LNCAP (cell line): Measurements from ENCODE around the gene MRPL23.

Source experiments
- CTCF ChIP-seq: fragments of 450-650 bp; IDR thresholded peaks from 2 replicates; pipeline ENCODE4 v1.5.1; 2017; ENCODE audit warnings: mild to moderate bottlenecking

The MRPL23 gene

DNA sequence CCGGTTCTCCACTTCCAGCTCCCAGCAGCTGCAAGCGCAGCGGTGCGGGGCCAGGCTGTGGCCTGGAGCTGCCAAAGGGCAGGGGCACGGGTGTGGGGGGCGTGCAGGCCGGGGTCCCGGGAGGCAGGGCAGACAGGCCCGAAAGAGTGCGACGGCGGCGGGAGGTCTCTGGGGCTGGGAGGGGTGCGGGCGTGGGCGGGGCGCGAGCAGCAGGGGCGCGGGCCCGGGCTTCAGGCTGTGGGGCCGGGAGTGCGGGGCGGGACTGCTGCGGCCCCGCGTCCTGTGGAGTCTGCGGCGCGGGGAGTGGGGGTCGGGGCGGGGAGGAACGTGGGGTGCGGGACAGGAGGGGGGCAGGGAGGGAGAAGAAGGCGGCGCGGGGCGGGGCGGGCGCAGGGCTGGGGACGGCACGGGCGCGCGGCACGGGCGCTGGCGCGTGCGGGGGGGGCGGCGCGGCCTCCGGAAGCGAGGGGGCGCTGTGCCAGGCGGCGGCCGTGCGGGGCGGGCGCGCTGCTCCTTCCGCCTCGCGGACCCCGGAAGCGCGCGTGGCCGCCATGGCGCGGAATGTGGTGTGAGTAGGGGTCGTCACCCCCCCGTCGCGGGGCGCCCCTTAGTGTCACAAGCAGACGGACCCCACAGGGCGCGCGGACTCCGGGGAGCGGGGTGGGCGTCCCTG is at the start of gene MRPL23:
MRPL23 (plus strand) TSS at position 521 of the 673 bp plus-strand sequence; CDS start at position 552, 31 bp downstream.
- no peak for TF ChIP-seq CTCF

DNA sequence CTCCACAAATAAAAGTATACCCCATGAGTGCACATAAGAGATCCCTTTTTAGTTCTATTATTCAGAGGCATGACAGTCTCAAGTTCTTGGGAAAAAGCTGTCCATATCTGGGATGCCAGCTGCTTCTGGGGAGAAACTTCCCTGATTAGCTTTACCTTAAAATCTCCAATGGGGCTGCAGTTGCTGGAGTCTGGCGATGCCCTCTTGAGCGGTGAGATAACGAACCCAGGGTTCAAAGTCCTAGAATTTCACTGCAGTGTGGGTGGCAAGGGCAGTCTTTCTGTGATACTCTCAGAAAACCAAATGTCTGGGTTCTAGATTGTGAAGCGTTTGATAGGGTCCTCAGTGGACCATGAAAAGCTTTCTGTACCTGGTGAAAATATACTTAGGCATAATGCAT is 48.0 kb upstream of the MRPL23 start:
- no peak for TF ChIP-seq CTCF

- TF ChIP-seq CTCF, result no peak
Observed at GRCh38 chr11:1899686-1900085, 47.4 kb upstream of the MRPL23 start.

DNA sequence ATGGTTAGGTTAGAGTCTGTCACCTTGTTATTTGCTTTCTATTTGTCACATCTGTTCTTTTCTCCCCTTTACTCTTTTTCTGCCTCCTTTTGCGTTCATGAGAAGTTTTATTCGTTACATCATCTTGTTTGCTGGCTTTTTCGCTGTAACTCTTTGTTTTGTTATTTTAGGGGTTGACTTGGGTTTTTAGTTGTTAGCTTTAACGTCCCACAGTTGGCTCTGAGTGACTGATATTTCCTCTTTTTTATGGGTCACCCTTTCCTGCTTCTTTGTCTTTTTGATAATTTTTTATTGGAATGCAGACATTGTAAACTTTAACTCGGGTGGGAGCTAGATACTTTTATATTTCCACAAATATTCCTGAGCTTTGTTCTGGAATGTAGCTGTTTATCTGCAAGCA is 41.0 kb upstream of the MRPL23 start:
- TF ChIP-seq CTCF, result no peak

DNA sequence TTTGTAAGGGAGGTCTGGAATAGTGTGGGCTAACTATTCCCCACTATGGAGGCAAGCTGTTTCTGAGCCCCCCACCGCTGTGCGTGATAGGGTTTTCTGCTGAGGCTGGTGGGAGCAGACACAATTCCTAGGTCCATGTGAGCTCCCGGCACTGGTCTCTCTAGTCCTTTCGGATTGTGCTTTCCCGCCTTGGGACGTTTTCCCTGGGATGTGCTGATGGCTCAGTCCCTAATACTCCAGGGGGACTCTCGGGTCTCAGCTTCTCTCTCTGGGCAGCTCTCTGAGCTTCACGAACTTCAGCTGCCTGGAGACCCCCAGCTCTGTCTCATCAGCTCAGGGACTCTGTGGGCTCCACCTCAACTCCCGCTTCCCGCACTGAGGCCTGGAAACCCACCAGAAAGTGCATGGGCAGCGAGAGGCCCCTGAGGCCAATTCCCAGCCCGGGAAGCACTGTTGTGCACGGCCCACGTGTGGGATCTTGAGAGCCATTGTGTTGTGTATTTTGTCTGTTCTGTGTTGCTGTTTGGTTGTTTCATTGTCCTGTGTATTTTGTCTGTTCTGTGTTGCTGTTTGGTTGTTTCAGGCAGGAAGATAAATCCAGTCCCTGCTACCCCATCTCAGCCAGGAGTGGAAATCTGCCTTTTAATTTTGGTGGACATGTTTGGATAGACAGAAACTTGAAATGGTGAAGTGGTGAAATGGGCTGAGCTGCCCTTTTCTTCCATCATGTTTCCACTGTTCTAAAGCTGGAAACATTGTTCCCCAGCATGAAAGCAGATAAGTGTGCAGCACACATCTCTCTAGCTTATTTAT is 40.3 kb upstream of the MRPL23 start:
- TF ChIP-seq CTCF, result no peak

DNA sequence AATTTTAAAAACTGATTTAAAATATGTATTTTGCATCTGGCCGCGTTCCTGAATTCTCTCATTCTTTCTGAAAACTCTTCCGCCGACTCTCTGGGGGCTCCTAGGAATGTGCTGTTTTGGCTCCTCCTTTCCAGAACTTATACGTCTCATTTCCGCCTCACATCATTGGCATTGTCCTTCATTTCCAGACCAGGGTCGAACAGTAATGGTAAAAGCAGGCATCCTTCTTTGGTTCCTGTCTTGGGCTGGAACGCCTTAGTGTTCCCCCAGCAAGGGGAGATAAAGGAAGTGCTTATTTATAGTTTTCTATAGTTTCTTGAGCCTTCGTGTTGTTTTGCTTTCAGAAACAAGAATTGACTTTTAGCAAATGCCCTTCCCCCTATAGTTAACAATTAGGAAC is 38.5 kb upstream of the MRPL23 start:
- no peak for TF ChIP-seq CTCF

- no peak for TF ChIP-seq CTCF
Observed at GRCh38 chr11:1909524-1909923, 37.6 kb upstream of the MRPL23 start.
